SH-SY5Y (cell line): ENCODE results near the gene C17orf100.

ENCODE experiments used
- GATA2 ChIP-seq: IDR thresholded peaks from 2 replicates; pipeline ENCODE4 v1.6.1; 2011; ENCODE audit warnings: mild to moderate bottlenecking, low read depth, low read length
- GATA3 ChIP-seq: IDR thresholded peaks from 2 replicates; pipeline ENCODE4 v1.6.1; 2011; ENCODE audit warnings: low read depth, mild to moderate bottlenecking, low read length, moderate library complexity

- TF ChIP-seq GATA3, result no peak
- no peak for TF ChIP-seq GATA2
Observed at GRCh38 chr17:6670571-6670970, 19.0 kb downstream of the C17orf100 start.
